ENCODE data around the gene AGAP3. TPM values are rescaled to one million over a fixed set of nuclear protein-coding genes. Genes with fewer than 3 reads are reported as not detected.

AGAP3 gene
- total RNA-seq, 2 experiments from 2014 or later: 20.6 to 22.0 TPM

DNA sequence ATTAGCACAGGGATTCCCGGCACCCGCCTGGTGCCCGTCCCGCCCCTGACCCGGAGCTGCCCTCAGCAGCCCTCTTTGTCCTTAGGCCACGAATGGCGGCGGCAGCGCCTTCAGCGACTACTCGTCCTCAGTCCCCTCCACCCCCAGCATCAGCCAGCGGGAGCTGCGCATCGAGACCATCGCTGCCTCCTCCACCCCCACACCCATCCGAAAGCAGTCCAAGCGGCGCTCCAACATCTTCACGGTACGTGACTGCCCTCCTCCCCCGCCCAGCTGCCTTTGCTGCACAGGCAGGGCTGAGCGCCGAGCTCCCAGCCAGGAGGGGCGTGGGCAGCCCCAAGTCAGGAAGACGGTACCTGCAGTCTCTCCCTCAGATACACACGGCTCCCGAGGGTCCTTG is 33.6 kb downstream of the AGAP3 start:
- intact Hi-C loops (cut with micrococcal nuclease): loop anchor here (10.0 kb wide), 1 partner anchor 185 kb away; no protein-coding TSS in a partner anchor
- POLR2A ChIA-PET: interaction anchor here (1.0 kb wide), 1 partner anchor 48 kb away, joined by 3 read pairs; no protein-coding TSS in a partner anchor

DNA sequence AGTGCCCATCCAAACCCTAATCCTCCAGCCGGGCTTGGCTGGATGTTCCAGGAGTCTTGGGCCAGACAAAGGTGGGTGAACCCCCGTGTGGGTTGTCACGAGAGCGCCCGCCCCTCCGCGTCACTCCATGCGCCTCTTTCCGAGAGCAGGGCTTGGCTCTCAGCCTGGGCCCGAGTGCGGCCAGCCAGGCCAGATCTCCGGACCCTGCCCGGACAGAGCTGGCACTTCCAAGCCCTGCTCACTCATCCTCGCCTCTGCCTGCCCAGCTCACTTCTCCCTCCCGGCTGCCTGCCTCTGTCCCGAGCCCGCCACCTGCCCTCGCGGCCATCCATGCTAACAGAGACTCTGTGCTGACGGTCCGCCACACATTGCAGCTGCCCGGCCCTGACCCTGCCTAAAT is 34.6 kb downstream of the AGAP3 start:
- CTCF ChIA-PET: interaction anchor here (0.7 to 1.5 kb wide), 3 partner anchors 10 to 126 kb away, joined by 3 read pairs; no protein-coding TSS in a partner anchor
- intact Hi-C loops (cut with micrococcal nuclease): no loop called here

More for the DNA sequence above, 33.6 kb downstream of the AGAP3 start:
- CTCF ChIA-PET: interaction anchor here (1.1 to 1.5 kb wide), 3 partner anchors 9 to 242 kb away, joined by 3 read pairs; no protein-coding TSS in a partner anchor
- peaks cover 5% of the 10 kb centered on the region for H3K36me3 Mint-ChIP-seq (ENCODE audit: low read depth)
- DNase-seq: no peak
- TF ChIP-seq, protein P1, sequence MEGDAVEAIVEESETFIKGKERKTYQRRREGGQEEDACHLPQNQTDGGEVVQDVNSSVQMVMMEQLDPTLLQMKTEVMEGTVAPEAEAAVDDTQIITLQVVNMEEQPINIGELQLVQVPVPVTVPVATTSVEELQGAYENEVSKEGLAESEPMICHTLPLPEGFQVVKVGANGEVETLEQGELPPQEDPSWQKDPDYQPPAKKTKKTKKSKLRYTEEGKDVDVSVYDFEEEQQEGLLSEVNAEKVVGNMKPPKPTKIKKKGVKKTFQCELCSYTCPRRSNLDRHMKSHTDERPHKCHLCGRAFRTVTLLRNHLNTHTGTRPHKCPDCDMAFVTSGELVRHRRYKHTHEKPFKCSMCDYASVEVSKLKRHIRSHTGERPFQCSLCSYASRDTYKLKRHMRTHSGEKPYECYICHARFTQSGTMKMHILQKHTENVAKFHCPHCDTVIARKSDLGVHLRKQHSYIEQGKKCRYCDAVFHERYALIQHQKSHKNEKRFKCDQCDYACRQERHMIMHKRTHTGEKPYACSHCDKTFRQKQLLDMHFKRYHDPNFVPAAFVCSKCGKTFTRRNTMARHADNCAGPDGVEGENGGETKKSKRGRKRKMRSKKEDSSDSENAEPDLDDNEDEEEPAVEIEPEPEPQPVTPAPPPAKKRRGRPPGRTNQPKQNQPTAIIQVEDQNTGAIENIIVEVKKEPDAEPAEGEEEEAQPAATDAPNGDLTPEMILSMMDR (IDR thresholded peaks at IDR 0.05): no peak
- H3K27me3 Mint-ChIP-seq: peaks cover 4% of the 10 kb centered on the region
- no peak overlapping the region for H3K27ac Mint-ChIP-seq
- H3K4me3 Mint-ChIP-seq: no peak overlapping the region
- H3K9me3 Mint-ChIP-seq: no peaks in the 10 kb centered on the region
- peaks cover 11% of the 10 kb centered on the region for H3K4me1 Mint-ChIP-seq (ENCODE audit: low read depth)
- no peak for ATAC-seq

DNA sequence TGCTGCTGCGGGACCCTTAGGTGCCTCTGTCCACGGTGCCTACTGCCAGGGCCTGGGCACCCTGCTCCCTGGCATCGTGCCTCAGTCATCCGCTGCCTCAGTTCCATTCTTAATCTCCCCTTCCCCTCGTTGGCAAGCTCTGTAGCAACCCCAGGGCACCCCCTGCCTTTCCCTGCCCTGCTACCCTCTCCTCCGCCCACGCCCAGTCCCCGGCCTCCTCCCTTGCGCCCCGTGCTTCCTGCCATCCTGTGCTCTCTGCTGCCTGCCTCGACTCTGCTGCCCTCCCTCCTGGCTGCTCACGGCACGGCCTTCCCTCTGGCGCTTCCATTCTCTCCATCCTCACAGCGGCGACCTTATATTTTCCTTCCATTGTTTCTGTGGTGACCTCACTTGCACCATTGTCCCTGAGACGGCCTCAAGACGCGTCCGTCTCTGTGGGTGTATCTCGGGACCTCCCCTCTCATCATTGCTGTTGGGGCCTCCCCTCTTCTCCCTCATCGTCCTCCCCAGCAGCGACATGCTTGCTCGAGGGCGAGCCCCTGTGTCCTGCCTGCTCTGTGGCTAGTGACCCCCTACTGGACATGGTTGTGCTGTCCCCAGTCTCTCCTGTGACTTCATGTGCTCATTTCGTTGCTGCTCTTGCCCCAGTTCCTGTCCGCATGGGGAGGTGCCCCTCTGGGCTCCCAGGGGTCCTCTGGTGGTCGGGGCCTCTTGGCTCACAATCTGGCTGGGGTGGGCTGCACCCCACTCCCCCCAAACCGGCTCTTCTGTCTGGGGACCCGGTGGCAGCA is 35.3 kb downstream of the AGAP3 start:
- Mint-ChIP-seq H3K27ac (no peak overlapping the region), H3K4me1 (ENCODE audit: low read depth) (peaks cover 7% of the 10 kb centered on the region), H3K36me3 (ENCODE audit: low read depth) (peaks cover 5% of the 10 kb centered on the region), H3K9me3 (no peaks in the 10 kb centered on the region), H3K4me3 (no peak overlapping the region), H3K27me3 (no peaks in the 10 kb centered on the region)
- POLR2A ChIA-PET: no interaction called here
- CTCF ChIA-PET: interaction anchor here (0.9 to 1.5 kb wide), 2 partner anchors 11 to 126 kb away, joined by 3 read pairs; no protein-coding TSS in a partner anchor
- intact Hi-C loops (cut with micrococcal nuclease): no loop called here
- ATAC-seq (no peak), DNase-seq (no peak)
- TF ChIP-seq, protein P1 (IDR thresholded peaks at IDR 0.05): no peak

More for the DNA sequence above, 34.6 kb downstream of the AGAP3 start:
- ATAC-seq: no peak
- no peak for DNase-seq
- peaks cover under 1% of the 10 kb centered on the region for H3K27me3 Mint-ChIP-seq
- H3K4me3 Mint-ChIP-seq: no peak overlapping the region
- no peaks in the 10 kb centered on the region for H3K9me3 Mint-ChIP-seq
- POLR2A ChIA-PET: no interaction called here
- peaks cover 5% of the 10 kb centered on the region for H3K36me3 Mint-ChIP-seq (ENCODE audit: low read depth)
- H3K27ac Mint-ChIP-seq: no peak overlapping the region
- TF ChIP-seq, protein P1 (IDR thresholded peaks at IDR 0.05): no peak
- H3K4me1 Mint-ChIP-seq (ENCODE audit: low read depth): peaks cover 8% of the 10 kb centered on the region

DNA sequence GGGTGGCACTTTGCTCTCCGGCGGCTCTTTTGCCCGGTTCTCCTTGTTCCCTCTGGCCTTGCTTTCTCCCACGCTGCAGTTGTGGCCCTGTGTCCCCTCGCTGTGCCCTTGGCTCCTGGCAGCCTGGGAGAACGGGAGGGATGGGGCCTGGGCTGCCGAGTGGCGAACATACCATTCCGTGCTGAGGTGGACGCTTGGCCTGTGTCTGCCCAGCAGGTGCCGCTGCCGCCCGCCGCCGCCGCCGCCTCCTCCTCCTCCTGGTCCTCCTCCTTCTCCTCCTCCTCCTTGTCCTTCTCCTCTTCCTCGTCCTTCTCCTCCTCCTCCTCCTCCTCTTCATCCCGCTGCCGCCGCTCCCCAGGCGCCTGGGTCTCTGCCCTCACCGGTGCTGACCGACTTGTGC is 36.0 kb downstream of the AGAP3 start:
- H3K9me3 Mint-ChIP-seq: no peaks in the 10 kb centered on the region
- H3K4me1 Mint-ChIP-seq (ENCODE audit: low read depth): peaks cover 2% of the 10 kb centered on the region
- CTCF ChIA-PET: no interaction called here
- H3K27me3 Mint-ChIP-seq: no peaks in the 10 kb centered on the region
- H3K36me3 Mint-ChIP-seq (ENCODE audit: low read depth): peaks cover 5% of the 10 kb centered on the region
- H3K27ac Mint-ChIP-seq: no peak overlapping the region
- H3K4me3 Mint-ChIP-seq: no peak overlapping the region
- ATAC-seq (no peak), DNase-seq (no peak)
- POLR2A ChIA-PET: no interaction called here
- intact Hi-C loops (cut with micrococcal nuclease): no loop called here
- TF ChIP-seq, protein P1 (IDR thresholded peaks at IDR 0.05): no peak

DNA sequence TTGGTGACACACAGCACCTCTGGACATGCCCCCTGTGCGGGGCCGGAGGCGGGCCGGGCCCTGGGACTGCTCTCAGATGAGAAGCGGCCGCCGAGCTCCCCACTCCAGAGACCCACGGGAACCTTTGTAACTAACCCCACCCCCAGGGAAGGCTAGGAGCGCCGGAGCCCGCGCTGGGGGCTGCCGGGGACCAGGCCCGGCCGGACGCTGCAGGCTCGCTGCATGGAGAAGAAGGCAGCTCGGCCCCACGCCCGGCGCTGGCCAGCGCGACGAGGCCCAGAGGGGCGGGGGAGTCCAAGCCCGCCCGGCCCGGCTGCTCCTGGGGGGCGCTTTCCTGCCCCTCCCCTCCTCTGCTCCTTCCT is 36.5 kb downstream of the AGAP3 start:
- ATAC-seq (no peak), DNase-seq (no peak)
- Mint-ChIP-seq H3K4me1 (ENCODE audit: low read depth) (no peaks in the 10 kb centered on the region), H3K9me3 (no peaks in the 10 kb centered on the region), H3K4me3 (no peak overlapping the region), H3K27ac (no peak overlapping the region), H3K36me3 (ENCODE audit: low read depth) (peaks cover 5% of the 10 kb centered on the region), H3K27me3 (no peaks in the 10 kb centered on the region)
- ChIA-PET POLR2A (no interaction called here), CTCF (no interaction called here)
- TF ChIP-seq, protein P1 (IDR thresholded peaks at IDR 0.05): no peak
- intact Hi-C loops (cut with micrococcal nuclease): no loop called here
